ENCODE data around the gene PRRX1.

PRRX1 gene

DNA sequence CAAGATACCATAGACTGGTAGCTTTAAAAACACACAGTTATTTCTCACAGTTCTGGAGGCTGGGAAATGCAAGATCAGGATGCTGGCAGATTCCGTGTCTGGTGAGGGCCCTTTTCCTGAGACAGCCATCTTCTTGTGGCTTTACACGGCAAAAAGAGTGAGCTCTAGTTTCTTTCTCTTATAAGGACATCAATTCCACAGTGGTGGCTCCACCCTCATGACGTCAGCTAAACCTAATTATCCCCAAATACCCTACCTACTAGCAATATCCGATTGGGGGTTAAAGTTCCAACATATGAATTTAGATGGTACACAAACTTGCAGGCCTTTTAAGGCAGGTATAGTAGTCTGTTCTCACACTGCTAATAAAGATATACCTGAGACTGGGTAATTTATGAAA lies 77.7 kb downstream of the PRRX1 start:
- DNase-seq: no peak
- no peaks in the 10 kb centered on the region for H3K9me3 ChIP-seq (ENCODE audit: severe bottlenecking)
- H3K36me3 ChIP-seq: no peaks in the 10 kb centered on the region
- no peak overlapping the region for H3K4me3 ChIP-seq (ENCODE audit: low read depth, low read length)
- TF ChIP-seq, protein P1, sequence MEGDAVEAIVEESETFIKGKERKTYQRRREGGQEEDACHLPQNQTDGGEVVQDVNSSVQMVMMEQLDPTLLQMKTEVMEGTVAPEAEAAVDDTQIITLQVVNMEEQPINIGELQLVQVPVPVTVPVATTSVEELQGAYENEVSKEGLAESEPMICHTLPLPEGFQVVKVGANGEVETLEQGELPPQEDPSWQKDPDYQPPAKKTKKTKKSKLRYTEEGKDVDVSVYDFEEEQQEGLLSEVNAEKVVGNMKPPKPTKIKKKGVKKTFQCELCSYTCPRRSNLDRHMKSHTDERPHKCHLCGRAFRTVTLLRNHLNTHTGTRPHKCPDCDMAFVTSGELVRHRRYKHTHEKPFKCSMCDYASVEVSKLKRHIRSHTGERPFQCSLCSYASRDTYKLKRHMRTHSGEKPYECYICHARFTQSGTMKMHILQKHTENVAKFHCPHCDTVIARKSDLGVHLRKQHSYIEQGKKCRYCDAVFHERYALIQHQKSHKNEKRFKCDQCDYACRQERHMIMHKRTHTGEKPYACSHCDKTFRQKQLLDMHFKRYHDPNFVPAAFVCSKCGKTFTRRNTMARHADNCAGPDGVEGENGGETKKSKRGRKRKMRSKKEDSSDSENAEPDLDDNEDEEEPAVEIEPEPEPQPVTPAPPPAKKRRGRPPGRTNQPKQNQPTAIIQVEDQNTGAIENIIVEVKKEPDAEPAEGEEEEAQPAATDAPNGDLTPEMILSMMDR (IDR thresholded peaks at IDR 0.05; ENCODE audit: low read depth, low read length): no peak
- no peaks in the 10 kb centered on the region for H3K27me3 ChIP-seq (ENCODE audit: insufficient read depth, low read depth, severe bottlenecking)
- H3K27ac ChIP-seq: no peak overlapping the region

- H3K27ac ChIP-seq: no peak overlapping the region
- no peaks in the 10 kb centered on the region for H3K27me3 ChIP-seq (ENCODE audit: insufficient read depth, low read depth, severe bottlenecking)
- DNase-seq: no peak
- no peaks in the 10 kb centered on the region for H3K36me3 ChIP-seq
- TF ChIP-seq, protein P1 (IDR thresholded peaks at IDR 0.05; ENCODE audit: low read depth, low read length): no peak
- H3K9me3 ChIP-seq (ENCODE audit: severe bottlenecking): no peaks in the 10 kb centered on the region
- H3K4me3 ChIP-seq (ENCODE audit: low read depth, low read length): no peak overlapping the region
These were observed 78.7 kb downstream of the PRRX1 start for GRCh38 chr1:170742600-170742999.

DNA sequence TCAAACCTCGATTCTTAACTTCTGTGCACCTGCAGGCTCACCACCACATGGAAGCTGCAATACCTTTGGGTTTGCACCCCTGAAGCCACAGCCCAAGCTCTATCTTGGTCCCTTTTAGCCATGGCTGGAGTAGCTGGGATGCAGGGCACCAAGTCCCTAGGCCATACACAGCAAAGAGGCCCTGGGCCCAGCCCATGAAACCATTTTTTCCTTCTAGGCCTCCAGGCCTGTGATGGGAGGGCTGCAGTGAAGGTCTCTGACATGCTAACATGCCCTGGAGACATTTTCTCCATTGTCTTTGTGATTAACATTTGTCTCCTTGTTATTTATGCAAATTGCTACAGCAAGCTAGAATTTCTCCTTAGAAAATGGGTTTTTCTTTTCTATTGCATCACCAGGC lies 79.2 kb downstream of the PRRX1 start:
- TF ChIP-seq, protein P1 (IDR thresholded peaks at IDR 0.05; ENCODE audit: low read depth, low read length): no peak
- no peak for DNase-seq
- no peaks in the 10 kb centered on the region for H3K27me3 ChIP-seq (ENCODE audit: insufficient read depth, low read depth, severe bottlenecking)
- H3K4me3 ChIP-seq (ENCODE audit: low read depth, low read length): no peak overlapping the region
- H3K9me3 ChIP-seq (ENCODE audit: severe bottlenecking): no peaks in the 10 kb centered on the region
- H3K36me3 ChIP-seq: no peaks in the 10 kb centered on the region
- no peak overlapping the region for H3K27ac ChIP-seq

- Histone ChIP-seq H3K9me3 (ENCODE audit: severe bottlenecking) (no peaks in the 10 kb centered on the region), H3K4me3 (ENCODE audit: low read depth, low read length) (no peak overlapping the region), H3K27ac (no peak overlapping the region), H3K27me3 (ENCODE audit: insufficient read depth, low read depth, severe bottlenecking) (no peaks in the 10 kb centered on the region), H3K36me3 (no peaks in the 10 kb centered on the region)
- DNase-seq: no peak
- TF ChIP-seq, protein P1 (IDR thresholded peaks at IDR 0.05; ENCODE audit: low read depth, low read length): no peak
These were observed 85.6 kb downstream of the PRRX1 start for GRCh38 chr1:170749549-170749948.

- H3K27ac ChIP-seq: no peak overlapping the region
These were observed 86.0 kb downstream of the PRRX1 start for GRCh38 chr1:170749959-170750358.

GRCh38 chr1:170755795-170756194 lies 91.9 kb downstream of the PRRX1 start:
- Histone ChIP-seq H3K9me3 (ENCODE audit: severe bottlenecking) (no peaks in the 10 kb centered on the region), H3K27ac (no peak overlapping the region), H3K36me3 (no peaks in the 10 kb centered on the region), H3K4me3 (ENCODE audit: low read depth, low read length) (no peak overlapping the region), H3K27me3 (ENCODE audit: insufficient read depth, low read depth, severe bottlenecking) (no peaks in the 10 kb centered on the region)
- TF ChIP-seq, protein P1 (IDR thresholded peaks at IDR 0.05; ENCODE audit: low read depth, low read length): no peak
- DNase-seq: no peak

More at GRCh38 chr1:170749959-170750358, 86.0 kb downstream of the PRRX1 start:
- Histone ChIP-seq H3K9me3 (ENCODE audit: severe bottlenecking) (no peaks in the 10 kb centered on the region), H3K4me3 (ENCODE audit: low read depth, low read length) (no peak overlapping the region), H3K36me3 (no peaks in the 10 kb centered on the region), H3K27me3 (ENCODE audit: insufficient read depth, low read depth, severe bottlenecking) (no peaks in the 10 kb centered on the region)
- no peak for DNase-seq
- TF ChIP-seq, protein P1 (IDR thresholded peaks at IDR 0.05; ENCODE audit: low read depth, low read length): no peak
